Breast epithelium (tissue), 4 donors: ENCODE data around the gene MAD1L1. TPM values are rescaled to one million over a fixed set of nuclear protein-coding genes. Genes with fewer than 3 reads are reported as not detected.
A peak's percentile ranks its signal among the peaks of the same experiment; 100 is the strongest.

Experiments used
- DNase-seq, 2 donors: peaks; one replicate each; pipeline ENCODE4 v3.0.0-alpha.2; 2019; ENCODE audit warnings: low spot score in 2 of 2
- H3K27ac ChIP-seq, 2 donors: fragments of 200-600 bp; sonication (generic) in 1 of 2; one replicate each; pipeline ENCODE4 v1.5.1; 2016 to 2019; ENCODE audit warnings: mild to moderate bottlenecking in 1 of 2
- H3K27me3 ChIP-seq, 2 donors: fragments of 200-600 bp; sonication (generic) in 1 of 2; one replicate each; pipeline versions ENCODE4 v1.5.1 to v1.6.0; 2017 to 2019; ENCODE audit warnings: control low read depth in 1 of 2, mild to moderate bottlenecking in 1 of 2
- H3K36me3 ChIP-seq: fragments of 200-600 bp; one replicate; pipeline ENCODE4 v1.5.1; 2019
- H3K4me1 ChIP-seq, 2 donors: fragments of 200-600 bp; sonication (generic); one replicate each; pipeline ENCODE4 v1.5.1; 2016 to 2019; ENCODE audit warnings: control low read depth in 1 of 2
- H3K4me3 ChIP-seq, 3 donors: fragments of 200-600 bp; sonication (generic); 1 replicate in 2 of 3; 2 replicates in 1 of 3; pipeline ENCODE4 v1.5.1; 2016 to 2019; ENCODE audit warnings: mild to moderate bottlenecking in 3 of 3, moderate library complexity in 2 of 3
- H3K9me3 ChIP-seq, 2 donors: fragments of 200-600 bp; sonication (generic) in 1 of 2; one replicate each; pipeline ENCODE4 v1.5.1; 2016 to 2019; ENCODE audit warnings: control low read depth in 1 of 2
- CTCF ChIP-seq, 3 donors: fragments of 450-650 bp; IDR thresholded peaks; one replicate each; pipeline ENCODE4 v1.5.1; 2016 to 2017; ENCODE audit warnings: antibody characterized with exemption in 3 of 3, mild to moderate bottlenecking in 3 of 3, moderate library complexity in 3 of 3
- POLR2A ChIP-seq: fragments of 450-650 bp; IDR thresholded peaks from one replicate; pipeline ENCODE4 v1.6.1; 2016; ENCODE audit warnings: antibody characterized with exemption, mild to moderate bottlenecking, moderate library complexity
- POLR2AphosphoS5 ChIP-seq, 3 donors: sonication (generic); formaldehyde crosslinking; IDR thresholded peaks; one replicate each; pipeline ENCODE4 v1.6.1; 2017; ENCODE audit warnings: antibody characterized with exemption in 3 of 3
- intact Hi-C: fragments of 100-400 bp; cut with DNase I; formaldehyde crosslinking; loops from one replicate; pipeline ENCODE4 v1.15.1; 2023; ENCODE audit warnings: low total_unique reads
- total RNA-seq, 3 donors: library from RNA; depleted of rRNA; stranded (reverse); fragments of >200 nt; gene quantifications; one replicate each; pipeline ENCODE4 v1.1.0, GENCODE V29; 2016

The MAD1L1 gene
- total RNA-seq, 3 donors from 2014 or later: 27.7 to 33.9 (median 28.8) TPM

DNA sequence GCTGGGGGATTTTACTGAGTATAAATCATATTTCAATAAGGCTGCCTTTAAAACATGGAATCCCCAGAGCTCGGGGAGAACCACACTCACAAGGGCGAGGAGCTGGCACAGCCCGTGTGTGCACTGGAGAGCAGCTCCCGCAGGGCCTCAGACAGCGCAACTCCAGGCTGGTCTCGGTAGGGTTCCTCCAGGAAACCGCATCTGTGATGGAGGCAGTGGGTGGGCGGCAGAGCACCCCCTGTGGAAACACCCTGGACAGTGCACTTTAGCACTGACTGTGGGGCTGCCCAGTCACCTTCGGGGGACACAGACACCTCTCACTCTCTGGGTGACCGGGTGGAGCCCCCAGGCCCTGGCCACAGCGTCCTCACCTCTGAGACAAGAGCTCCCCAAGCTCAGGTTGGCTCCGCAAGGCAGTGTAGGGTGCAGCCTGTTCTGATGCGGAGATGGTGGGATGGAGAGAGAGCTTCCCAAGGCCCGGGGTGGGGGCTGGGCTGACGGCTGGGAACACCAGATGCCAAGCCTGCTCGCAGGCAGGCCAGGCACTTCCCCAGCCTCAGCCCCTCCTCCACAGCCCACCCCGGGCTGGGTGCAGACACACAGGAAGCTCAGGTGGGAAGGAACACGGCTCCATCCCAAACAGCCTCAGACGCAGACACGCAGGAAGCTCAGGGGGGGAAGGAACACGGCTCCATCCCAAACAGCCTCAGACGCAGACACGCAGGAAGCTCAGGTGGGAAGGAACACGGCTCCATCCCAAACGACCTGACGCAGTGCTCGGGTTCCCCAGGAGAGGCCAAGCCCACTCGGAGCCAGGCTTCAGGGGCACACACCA lies 224.4 kb downstream of the MAD1L1 start:
- DNase-seq: peak in 1 of 2 donors; percentile 47
- Histone ChIP-seq H3K4me1 (no peaks in the 10 kb centered on the region), H3K27me3 (no peaks in the 10 kb centered on the region), H3K36me3 (no peaks in the 10 kb centered on the region), H3K4me3 (no peak overlapping the region), H3K9me3 (no peaks in the 10 kb centered on the region), H3K27ac (no peak overlapping the region)
- TF ChIP-seq CTCF (IDR thresholded peaks at IDR 0.05) (no peak), POLR2A (no peak), POLR2AphosphoS5 (IDR thresholded peaks at IDR 0.05) (no peak)
- intact Hi-C loops: no loop called here

DNA sequence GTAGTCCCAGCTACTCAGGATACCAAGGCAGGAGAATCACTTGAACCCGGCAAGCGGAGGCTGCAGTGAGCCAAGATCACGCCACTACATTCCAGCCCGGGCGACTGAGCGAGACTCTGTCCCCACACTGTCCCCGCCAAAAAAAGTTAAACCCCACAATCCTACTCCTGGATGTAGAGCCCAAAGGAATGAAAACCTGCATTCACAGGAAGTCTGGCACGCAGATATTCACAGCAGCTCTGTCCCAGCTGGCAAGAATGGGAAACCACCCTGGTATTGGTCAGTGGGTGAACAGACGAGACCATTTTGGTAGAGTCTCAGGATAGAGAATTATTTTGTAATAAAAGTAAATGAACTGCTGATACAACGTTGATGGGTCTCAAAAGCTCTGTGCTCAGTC lies 225.2 kb downstream of the MAD1L1 start:
- intact Hi-C loops: no loop called here
- no peak overlapping the region for H3K4me3 ChIP-seq
- H3K27me3 ChIP-seq: no peaks in the 10 kb centered on the region
- H3K4me1 ChIP-seq: no peaks in the 10 kb centered on the region
- H3K36me3 ChIP-seq: no peaks in the 10 kb centered on the region
- no peak overlapping the region for H3K27ac ChIP-seq
- TF ChIP-seq POLR2AphosphoS5 (IDR thresholded peaks at IDR 0.05): no peak
- no peak for TF ChIP-seq POLR2A
- TF ChIP-seq CTCF (IDR thresholded peaks at IDR 0.05): no peak
- peak in 1 of 2 donors; percentile 31 for DNase-seq
- no peaks in the 10 kb centered on the region for H3K9me3 ChIP-seq

GRCh38 chr7:2006921-2007381 lies 225.8 kb downstream of the MAD1L1 start:
- Histone ChIP-seq H3K27ac (no peak overlapping the region), H3K4me1 (no peaks in the 10 kb centered on the region), H3K36me3 (no peaks in the 10 kb centered on the region), H3K9me3 (no peaks in the 10 kb centered on the region), H3K4me3 (no peak overlapping the region), H3K27me3 (no peaks in the 10 kb centered on the region)
- intact Hi-C loops: no loop called here
- peak in 1 of 2 donors; percentile 45 for DNase-seq
- TF ChIP-seq CTCF (IDR thresholded peaks at IDR 0.05): no peak
- no peak for TF ChIP-seq POLR2AphosphoS5 (IDR thresholded peaks at IDR 0.05)
- TF ChIP-seq POLR2A: no peak

DNA sequence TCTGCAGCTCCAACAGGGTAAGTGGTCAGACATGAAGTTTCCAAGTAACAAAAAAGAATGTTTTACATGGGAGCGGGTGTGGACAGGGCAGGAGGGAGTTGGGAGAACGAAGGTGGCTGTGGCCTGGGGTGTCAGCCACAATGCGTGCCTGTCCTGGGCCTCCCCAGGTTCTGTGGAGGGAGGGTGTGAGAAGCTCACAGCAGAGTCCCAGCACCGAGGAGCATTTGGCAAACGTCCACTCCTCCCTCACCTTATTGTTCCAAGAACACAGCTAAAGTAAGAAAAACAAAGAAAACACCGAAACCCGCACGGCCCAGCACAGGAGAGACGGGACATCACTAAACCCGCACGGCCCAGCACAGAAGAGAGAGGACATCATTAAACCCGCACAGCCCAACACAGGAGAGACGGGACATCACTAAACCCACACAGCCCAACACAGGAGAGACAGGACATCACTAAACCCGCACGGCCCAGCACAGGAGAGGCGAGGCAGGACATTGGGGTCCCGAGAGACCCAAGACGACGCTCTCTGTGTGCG lies 226.4 kb downstream of the MAD1L1 start:
- H3K27me3 ChIP-seq: no peaks in the 10 kb centered on the region
- H3K36me3 ChIP-seq: no peaks in the 10 kb centered on the region
- no peaks in the 10 kb centered on the region for H3K9me3 ChIP-seq
- peak in 1 of 2 donors; percentile 17 for DNase-seq
- no peak overlapping the region for H3K27ac ChIP-seq
- no peaks in the 10 kb centered on the region for H3K4me1 ChIP-seq
- no peak for TF ChIP-seq CTCF (IDR thresholded peaks at IDR 0.05)
- intact Hi-C loops: no loop called here
- H3K4me3 ChIP-seq: no peak overlapping the region

DNA sequence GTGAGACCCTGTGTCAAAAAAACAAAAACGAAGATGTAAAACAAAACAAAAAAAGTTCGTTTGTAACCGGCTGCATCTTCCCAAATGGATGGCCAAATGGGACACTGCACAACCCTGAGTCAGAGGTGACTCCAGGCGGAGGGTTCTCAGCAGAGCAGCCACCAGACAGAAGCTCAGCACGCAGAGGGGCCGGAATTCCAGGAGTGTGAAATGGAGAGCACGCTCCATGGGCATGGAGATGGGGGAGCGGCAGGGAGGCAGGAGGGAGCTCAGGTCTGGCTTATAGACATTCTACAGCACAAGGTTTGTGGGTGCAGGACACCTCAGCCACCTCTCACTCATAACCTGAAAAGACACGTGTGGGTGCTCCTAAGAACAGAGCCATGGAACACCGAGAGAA lies 227.0 kb downstream of the MAD1L1 start:
- Histone ChIP-seq H3K27me3 (no peaks in the 10 kb centered on the region), H3K27ac (no peak overlapping the region), H3K9me3 (no peaks in the 10 kb centered on the region), H3K36me3 (no peaks in the 10 kb centered on the region), H3K4me1 (no peaks in the 10 kb centered on the region), H3K4me3 (no peak overlapping the region)
- no peak for TF ChIP-seq POLR2A
- TF ChIP-seq POLR2AphosphoS5 (IDR thresholded peaks at IDR 0.05): no peak
- TF ChIP-seq CTCF (IDR thresholded peaks at IDR 0.05): no peak
- DNase-seq: no peak
- intact Hi-C loops: no loop called here
